HG03571 (cell line): Measurements from ENCODE around the gene POFUT2.

Source experiments
- ATAC-seq: cut with Tn5 transposase; IDR thresholded peaks from one replicate; pipeline ENCODE4 v1.9.1; 2021; ENCODE audit not compliant: unreplicated experiment

Gene POFUT2

GRCh38 chr21:45264912-45265515 lies 22.7 kb downstream of the POFUT2 start:
- no peak for ATAC-seq

- ATAC-seq = no peak
These were observed 23.4 kb downstream of the POFUT2 start for GRCh38 chr21:45264146-45264911.

GRCh38 chr21:45263534-45263933 lies 24.2 kb downstream of the POFUT2 start:
- no peak for ATAC-seq

GRCh38 chr21:45262616-45263015 lies 25.1 kb downstream of the POFUT2 start:
- ATAC-seq = no peak

- ATAC-seq = no peak
These were observed 25.6 kb downstream of the POFUT2 start for GRCh38 chr21:45262041-45262581.

- no peak for ATAC-seq
These were observed 26.6 kb downstream of the POFUT2 start for GRCh38 chr21:45261093-45261492.

GRCh38 chr21:45260191-45260825 lies 27.4 kb downstream of the POFUT2 start:
- ATAC-seq = no peak

GRCh38 chr21:45259206-45259840 lies 28.4 kb downstream of the POFUT2 start:
- no peak for ATAC-seq

GRCh38 chr21:45258466-45258865 lies 29.2 kb downstream of the POFUT2 start:
- ATAC-seq = no peak

GRCh38 chr21:45257673-45258341 lies 29.9 kb downstream of the POFUT2 start:
- no peak for ATAC-seq

GRCh38 chr21:45256912-45257672 lies 30.6 kb downstream of the POFUT2 start:
- no peak for ATAC-seq

GRCh38 chr21:45256021-45256911 lies 31.4 kb downstream of the POFUT2 start:
- ATAC-seq = no peak

GRCh38 chr21:45255381-45256020 lies 32.2 kb downstream of the POFUT2 start:
- ATAC-seq = no peak

GRCh38 chr21:45254460-45254930 lies 33.2 kb downstream of the POFUT2 start:
- ATAC-seq = no peak

GRCh38 chr21:45253633-45254459 lies 33.8 kb downstream of the POFUT2 start:
- no peak for ATAC-seq

- ATAC-seq = no peak
These were observed 34.5 kb downstream of the POFUT2 start for GRCh38 chr21:45253180-45253579.

GRCh38 chr21:45252448-45252925 lies 35.2 kb downstream of the POFUT2 start:
- ATAC-seq = no peak
